GM23248 (cell line): Measurements from ENCODE around the gene LTBR. TPM values are rescaled to one million over a fixed set of nuclear protein-coding genes. Genes with fewer than 3 reads are reported as not detected.

Experiments used
- DNase-seq: peaks from one replicate; pipeline ENCODE4 v3.0.0-alpha.2; 2015
- H2AFZ ChIP-seq: fragments of 200-600 bp; sonication (generic); 2 replicates; pipeline ENCODE4 v1.6.1; 2016; ENCODE audit warnings: antibody characterized with exemption
- H3F3A ChIP-seq: fragments of 200-600 bp; sonication (generic); 2 replicates; pipeline ENCODE4 v1.6.1; 2016; ENCODE audit warnings: mild to moderate bottlenecking, antibody characterized with exemption, mixed run types; ENCODE audit not compliant: insufficient read depth
- H3K27ac ChIP-seq: fragments of 200-600 bp; sonication (generic); 2 replicates; pipeline ENCODE4 v1.5.1; 2016; ENCODE audit warnings: mild to moderate bottlenecking
- H3K27me3 ChIP-seq: fragments of 200-600 bp; sonication (generic); replicated peaks from 2 replicates; pipeline ENCODE4 v1.6.1; 2016; ENCODE audit warnings: mild to moderate bottlenecking; ENCODE audit not compliant: insufficient read depth
- H3K36me3 ChIP-seq: fragments of 200-600 bp; sonication (generic); 2 replicates; pipeline ENCODE4 v1.6.1; 2016; ENCODE audit warnings: low read depth, mild to moderate bottlenecking
- H3K4me1 ChIP-seq: fragments of 200-600 bp; sonication (generic); 2 replicates; pipeline ENCODE4 v1.6.1; 2016; ENCODE audit warnings: mild to moderate bottlenecking; ENCODE audit not compliant: insufficient read depth
- H3K4me2 ChIP-seq: fragments of 200-600 bp; sonication (generic); one replicate; pipeline ENCODE4 v1.6.1; 2016; ENCODE audit warnings: mild to moderate bottlenecking; ENCODE audit not compliant: unreplicated experiment
- H3K4me3 ChIP-seq: fragments of 200-600 bp; sonication (generic); 2 replicates; pipeline ENCODE4 v1.5.1; 2016; ENCODE audit warnings: mild to moderate bottlenecking
- H3K79me2 ChIP-seq: fragments of 200-600 bp; sonication (generic); 2 replicates; pipeline ENCODE4 v1.6.1; 2016; ENCODE audit warnings: mild to moderate bottlenecking; ENCODE audit not compliant: insufficient read depth
- H3K9ac ChIP-seq: fragments of 200-600 bp; sonication (generic); 2 replicates; pipeline ENCODE4 v1.6.1; 2016; ENCODE audit warnings: mild to moderate bottlenecking
- H3K9me2 ChIP-seq: fragments of 200-600 bp; sonication (generic); 2 replicates; pipeline ENCODE4 v1.6.1; 2016; ENCODE audit warnings: mixed run types, mild to moderate bottlenecking, moderate library complexity; ENCODE audit not compliant: insufficient read depth
- H3K9me3 ChIP-seq: fragments of 200-600 bp; sonication (generic); one replicate; pipeline ENCODE4 v1.6.1; 2017; ENCODE audit warnings: low read depth
- H4K20me1 ChIP-seq: fragments of 200-600 bp; sonication (generic); 2 replicates; pipeline ENCODE4 v1.6.0; 2016; ENCODE audit not compliant: insufficient read depth
- EZH2 ChIP-seq: fragments of 200-600 bp; sonication (generic); IDR thresholded peaks from 2 replicates; pipeline ENCODE4 v1.6.1; 2018; ENCODE audit warnings: antibody characterized with exemption, mild to moderate bottlenecking; ENCODE audit not compliant: insufficient read depth, poor library complexity, severe bottlenecking
- EZH2phosphoT487 ChIP-seq: fragments of 200-600 bp; sonication (generic); IDR thresholded peaks from 2 replicates; pipeline ENCODE4 v1.6.1; 2018; ENCODE audit warnings: antibody characterized with exemption, moderate library complexity, mild to moderate bottlenecking, low read depth; ENCODE audit not compliant: insufficient read depth
- WGBS, 2 experiments: methylation state at CpG; one replicate each; pipeline ENCODE4 v1.1.6; 2015 to 2017; ENCODE audit warnings: low lambda C conversion rate in 2 of 2, low coverage in 1 of 2; ENCODE audit errors: missing lambda C conversion rate in 2 of 2; 5-methylcytosine and 5-hydroxymethylcytosine counted together
- in situ Hi-C: fragments of 300-500 bp; cut with MboI; formaldehyde crosslinking; loops from 2 replicates; pipeline ENCODE4 v1.15.0; 2020
- polyA plus RNA-seq: library from polyadenylated mRNA; unstranded; fragments of >200 nt; fragmentation: Nextera tagmentation; extraction: Ambion mirVana; gene quantifications from 2 replicates; pipeline ENCODE4 v1.2.1, GENCODE V29; 2016
- total RNA-seq: library from RNA; depleted of rRNA; stranded (reverse); fragments of >200 nt; shearing (Covaris generic); gene quantifications from 2 replicates; pipeline ENCODE4 v1.2.3, GENCODE V29; 2014

LTBR gene
- total and polyA plus RNA-seq, 2 experiments from 2014 or later, result 113 to 147 TPM

DNA sequence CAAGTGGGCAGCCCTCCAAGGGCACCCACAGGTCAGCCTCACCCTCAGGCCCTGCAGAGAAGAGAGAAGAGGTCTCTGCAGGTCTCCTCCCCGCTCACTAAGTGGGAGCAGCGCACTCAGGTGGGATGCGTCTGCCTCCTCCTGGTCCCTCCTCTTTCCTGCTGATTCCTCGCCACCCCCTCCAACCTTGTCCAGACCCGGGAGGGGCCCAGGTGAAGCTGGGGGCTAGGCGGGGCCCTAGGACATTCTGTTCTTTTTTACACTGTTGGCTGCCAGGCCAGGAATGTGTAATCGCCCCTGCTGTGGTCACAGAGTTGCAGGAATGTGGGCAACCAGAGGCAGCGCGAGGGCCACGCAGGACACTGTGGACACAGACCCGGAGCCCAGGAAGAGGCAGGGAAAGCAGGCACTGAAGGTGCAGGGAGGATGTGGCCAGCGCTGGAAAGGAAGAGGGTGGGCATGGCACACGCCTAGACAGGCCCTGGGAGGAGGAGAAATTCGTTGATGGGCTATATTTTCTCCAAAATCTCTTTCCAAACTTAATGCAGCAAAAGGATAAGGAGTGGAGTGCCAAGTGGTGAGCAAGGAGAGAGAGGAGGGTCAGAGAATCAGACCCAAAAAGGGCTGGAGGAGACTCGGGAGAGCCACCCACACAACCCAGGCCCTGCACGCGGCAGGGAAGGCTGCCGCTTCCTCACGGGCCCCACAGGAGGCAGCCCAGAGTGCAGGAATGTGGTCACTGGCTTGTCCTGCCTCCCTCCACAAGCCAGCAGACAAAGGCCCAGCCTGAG, 7.7 kb upstream of the LTBR start:
- H3K27me3 ChIP-seq, result no peaks in the 10 kb centered on the region
- no peak overlapping the region for H3K4me3 ChIP-seq
- H3K36me3 ChIP-seq, result no peaks in the 10 kb centered on the region
- peak overlapping the region; percentile 80 for H2AFZ ChIP-seq
- WGBS, 2 experiments, result 45 to 48% methylated on average over 19 of the region's 19 CpGs
- peak overlapping the region; percentile 47 for H3K27ac ChIP-seq
- DNase-seq, result peak; percentile 85
- H3F3A ChIP-seq, result peaks cover 22% of the 10 kb centered on the region
- H3K9me2 ChIP-seq, result no peaks in the 10 kb centered on the region
- H3K4me1 ChIP-seq, result peaks cover 38% of the 10 kb centered on the region
- H3K9me3 ChIP-seq, result no peaks in the 10 kb centered on the region
- peak overlapping the region; percentile 52; the same call in 1 of the 2 replicates for H3K9ac ChIP-seq
- no peaks in the 10 kb centered on the region for H4K20me1 ChIP-seq
- TF ChIP-seq EZH2 (no peak), EZH2phosphoT487 (no peak)
- peak overlapping the region; percentile 65 for H3K4me2 ChIP-seq
- in situ Hi-C loops, result no loop called here
- no peaks in the 10 kb centered on the region for H3K79me2 ChIP-seq

- TF ChIP-seq EZH2, result no peak
- TF ChIP-seq EZH2phosphoT487, result no peak
- Histone ChIP-seq H3F3A (peaks cover 17% of the 10 kb centered on the region), H3K4me2 (peak overlapping the region; percentile 65), H3K36me3 (no peaks in the 10 kb centered on the region), H3K9ac (peak overlapping the region; percentile 52; the same call in 1 of the 2 replicates), H3K9me3 (no peaks in the 10 kb centered on the region), H3K9me2 (no peaks in the 10 kb centered on the region), H3K4me1 (peaks cover 33% of the 10 kb centered on the region), H3K27ac (peak overlapping the region; percentile 47), H3K27me3 (no peaks in the 10 kb centered on the region), H3K4me3 (no peak overlapping the region), H3K79me2 (no peaks in the 10 kb centered on the region), H2AFZ (peak overlapping the region; percentile 80), H4K20me1 (no peaks in the 10 kb centered on the region)
- WGBS, 2 experiments, result 78 to 79% methylated on average over 10 of the region's 10 CpGs
- DNase-seq, result no peak
- in situ Hi-C loops, result no loop called here
These were observed 6.9 kb upstream of the LTBR start for GRCh38 chr12:6376870-6377666.

- H3K79me2 ChIP-seq, result no peaks in the 10 kb centered on the region
- H3K4me3 ChIP-seq, result no peak overlapping the region
- H3K27ac ChIP-seq, result no peak overlapping the region
- no peaks in the 10 kb centered on the region for H3K27me3 ChIP-seq
- TF ChIP-seq EZH2phosphoT487 (no peak), EZH2 (no peak)
- H3F3A ChIP-seq, result peaks cover 11% of the 10 kb centered on the region
- no peak overlapping the region for H3K4me2 ChIP-seq
- 68 to 73% methylated on average over 4 of the region's 4 CpGs for WGBS, 2 experiments
- no peaks in the 10 kb centered on the region for H3K9me2 ChIP-seq
- H3K36me3 ChIP-seq, result no peaks in the 10 kb centered on the region
- H3K9me3 ChIP-seq, result no peaks in the 10 kb centered on the region
- in situ Hi-C loops, result no loop called here
- no peak for DNase-seq
- H3K4me1 ChIP-seq, result peaks cover 27% of the 10 kb centered on the region
- H4K20me1 ChIP-seq, result no peaks in the 10 kb centered on the region
- H3K9ac ChIP-seq, result no peak overlapping the region
- H2AFZ ChIP-seq, result no peak overlapping the region
These were observed 6.3 kb upstream of the LTBR start for GRCh38 chr12:6377667-6377994.

GRCh38 chr12:6378709-6379472, 5.1 kb upstream of the LTBR start:
- DNase-seq, result no peak
- in situ Hi-C loops, result no loop called here
- no peak overlapping the region for H2AFZ ChIP-seq

More at GRCh38 chr12:6378709-6379472, 5.1 kb upstream of the LTBR start:
- H3K9ac ChIP-seq, result no peak overlapping the region
- peaks cover 3% of the 10 kb centered on the region for H3F3A ChIP-seq
- H3K36me3 ChIP-seq, result no peaks in the 10 kb centered on the region
- H3K4me1 ChIP-seq, result peaks cover 26% of the 10 kb centered on the region
- H3K79me2 ChIP-seq, result no peaks in the 10 kb centered on the region
- H3K4me3 ChIP-seq, result no peak overlapping the region
- TF ChIP-seq EZH2 (no peak), EZH2phosphoT487 (no peak)
- H4K20me1 ChIP-seq, result no peaks in the 10 kb centered on the region
- H3K9me2 ChIP-seq, result no peaks in the 10 kb centered on the region
- H3K27ac ChIP-seq, result no peak overlapping the region
- no peaks in the 10 kb centered on the region for H3K9me3 ChIP-seq
- 92 to 93% methylated on average over 13 of the region's 13 CpGs for WGBS, 2 experiments
- no peak overlapping the region for H3K4me2 ChIP-seq
- H3K27me3 ChIP-seq, result no peaks in the 10 kb centered on the region
